Liver (tissue), 9 donors: ENCODE measurements around the gene SEMA3C. TPM values are rescaled to one million over a fixed set of nuclear protein-coding genes. Genes with fewer than 3 reads are reported as not detected.

Source experiments
- DNase-seq: peaks from one replicate; pipeline ENCODE4 v3.0.0-alpha.2; 2017; ENCODE audit warnings: low spot score
- H3K27ac ChIP-seq, 2 donors: one replicate each; pipeline ENCODE4 v1.7.0; 2013; ENCODE audit warnings: inconsistent platforms in 2 of 2, low read length in 2 of 2, control low read depth in 1 of 2, low read depth in 1 of 2, mild to moderate bottlenecking in 1 of 2
- H3K27me3 ChIP-seq, 4 donors: one replicate each; pipeline versions ENCODE4 v1.6.1 to v1.7.0; 2013; ENCODE audit warnings: low read length in 3 of 4, inconsistent platforms in 1 of 4, mild to moderate bottlenecking in 1 of 4, moderate library complexity in 1 of 4; ENCODE audit not compliant: control insufficient read depth in 4 of 4, insufficient read depth in 4 of 4
- H3K36me3 ChIP-seq, 4 donors: one replicate each; pipeline versions ENCODE4 v1.6.1 to v1.7.0; 2013; ENCODE audit warnings: low read length in 3 of 4, mild to moderate bottlenecking in 3 of 4, low read depth in 1 of 4, moderate library complexity in 1 of 4; ENCODE audit not compliant: control insufficient read depth in 4 of 4, insufficient read depth in 3 of 4
- H3K4me1 ChIP-seq, 4 donors: one replicate each; pipeline versions ENCODE4 v1.6.1 to v1.7.0; 2013; ENCODE audit warnings: low read length in 3 of 4, mild to moderate bottlenecking in 3 of 4, moderate library complexity in 1 of 4; ENCODE audit not compliant: control insufficient read depth in 4 of 4, insufficient read depth in 4 of 4
- H3K4me3 ChIP-seq, 3 donors: one replicate each; pipeline versions ENCODE4 v1.6.1 to v1.7.0; 2013; ENCODE audit warnings: low read length in 3 of 3, control low read depth in 1 of 3, low read depth in 1 of 3, mild to moderate bottlenecking in 1 of 3
- H3K9ac ChIP-seq, 2 donors: one replicate each; pipeline ENCODE4 v1.7.0; 2013; ENCODE audit warnings: low read length in 2 of 2, mild to moderate bottlenecking in 2 of 2, moderate library complexity in 2 of 2, control low read depth in 1 of 2, low read depth in 1 of 2
- H3K9me3 ChIP-seq, 4 donors: one replicate each; pipeline versions ENCODE4 v1.6.1 to v1.7.0; 2013; ENCODE audit warnings: low read length in 3 of 4; ENCODE audit not compliant: control insufficient read depth in 4 of 4
- ATF3 ChIP-seq: IDR thresholded peaks from 2 replicates; pipeline ENCODE4 v1.6.1; 2016; ENCODE audit warnings: antibody characterized with exemption
- CTCF ChIP-seq: fragments of 150-350 bp; IDR thresholded peaks from 2 replicates; pipeline ENCODE4 v1.5.1; 2017; ENCODE audit warnings: improper control_type of control experiment, low read depth, low read length; ENCODE audit not compliant: missing input control
- EGR1 ChIP-seq, 2 donors: IDR thresholded peaks; 2 replicates each; pipeline ENCODE4 v1.6.1; 2016 to 2018; ENCODE audit warnings: antibody characterized with exemption in 2 of 2, low read depth in 2 of 2
- FOXA1 ChIP-seq: IDR thresholded peaks from 2 replicates; pipeline ENCODE4 v1.6.1; 2016; ENCODE audit warnings: antibody characterized with exemption
- FOXA2 ChIP-seq: IDR thresholded peaks from 2 replicates; pipeline ENCODE4 v1.6.1; 2016; ENCODE audit warnings: antibody characterized with exemption
- GABPA ChIP-seq, 2 donors: IDR thresholded peaks in 1 of 2; conservative IDR thresholded peaks in 1 of 2; 2 replicates each; pipeline ENCODE4 v1.6.1; 2016; ENCODE audit warnings: antibody characterized with exemption in 2 of 2, mild to moderate bottlenecking in 1 of 2, moderate library complexity in 1 of 2
- HNF4A ChIP-seq, 2 donors: conservative IDR thresholded peaks; 2 replicates each; pipeline ENCODE4 v1.6.1; 2016; ENCODE audit warnings: antibody characterized with exemption in 2 of 2, mild to moderate bottlenecking in 2 of 2
- HNF4G ChIP-seq: IDR thresholded peaks from 2 replicates; pipeline ENCODE4 v1.6.1; 2016; ENCODE audit warnings: antibody characterized with exemption
- JUND ChIP-seq, 2 donors: IDR thresholded peaks; 2 replicates each; pipeline ENCODE4 v1.6.1; 2016; ENCODE audit warnings: antibody characterized with exemption in 2 of 2
- MAX ChIP-seq: IDR thresholded peaks from 2 replicates; pipeline ENCODE4 v1.6.1; 2016; ENCODE audit warnings: antibody characterized with exemption
- NR2F2 ChIP-seq: IDR thresholded peaks from 2 replicates; pipeline ENCODE4 v1.6.1; 2016; ENCODE audit warnings: antibody characterized with exemption
- RAD21 ChIP-seq, 2 donors: IDR thresholded peaks; 2 replicates each; pipeline ENCODE4 v1.6.1; 2016; ENCODE audit warnings: antibody characterized with exemption in 2 of 2, mild to moderate bottlenecking in 2 of 2
- REST ChIP-seq: IDR thresholded peaks from 2 replicates; pipeline ENCODE4 v1.6.1; 2016; ENCODE audit warnings: antibody characterized with exemption, mild to moderate bottlenecking
- RXRA ChIP-seq, 2 donors: IDR thresholded peaks; 2 replicates each; pipeline ENCODE4 v1.6.1; 2017 to 2018; ENCODE audit warnings: antibody characterized with exemption in 2 of 2, mild to moderate bottlenecking in 1 of 2
- SP1 ChIP-seq: IDR thresholded peaks from 2 replicates; pipeline ENCODE4 v1.6.1; 2018; ENCODE audit warnings: antibody characterized with exemption, mild to moderate bottlenecking
- TAF1 ChIP-seq: conservative IDR thresholded peaks from 2 replicates; pipeline ENCODE4 v1.6.1; 2016; ENCODE audit warnings: antibody characterized with exemption, mild to moderate bottlenecking
- YY1 ChIP-seq: IDR thresholded peaks from 2 replicates; pipeline ENCODE4 v1.6.1; 2016; ENCODE audit warnings: antibody characterized with exemption, mild to moderate bottlenecking
- ZBTB33 ChIP-seq: IDR thresholded peaks from 2 replicates; pipeline ENCODE4 v1.6.1; 2016; ENCODE audit warnings: antibody characterized with exemption
- WGBS: extraction: QIAGEN DNeasy Blood & Tissue Kit; methylation state at CpG from one replicate; pipeline ENCODE4 v1.1.7; 2013; 5-methylcytosine and 5-hydroxymethylcytosine counted together
- polyA plus RNA-seq, 2 donors: library from polyadenylated mRNA; stranded (reverse) in 1 of 2; unstranded in 1 of 2; fragments of 200-250 nt in 1 of 2; fragments of >200 nt in 1 of 2; fragmentation: Nextera tagmentation in 1 of 2; extraction: Ambion mirVana in 1 of 2; gene quantifications; one replicate each; pipeline versions ENCODE4 v1.2.1 to v1.2.3, GENCODE V29; 2013 to 2015
- total RNA-seq, 2 donors: library from RNA; depleted of rRNA; stranded (reverse); fragments of >200 nt; gene quantifications; one replicate each; pipeline ENCODE4 v1.2.3, GENCODE V29; 2014
- donor health status: healthy.
- donor health status: healthy.
- donor health status: healthy.
- donor health status: healthy.
- donor health status: healthy.

Gene SEMA3C
- total and polyA plus RNA-seq, 4 donors = 0.20 to 1.8 (median 0.64) TPM

GRCh38 chr7:80760292-80760691 is 158.6 kb downstream of the SEMA3C start:
- Histone ChIP-seq H3K36me3 (no peaks in the 10 kb centered on the region), H3K9ac (no peak overlapping the region), H3K27me3 (peaks cover 0 to 4% (median 0%) of the 10 kb centered on the region in 4 donors), H3K4me3 (no peak overlapping the region), H3K4me1 (no peaks in the 10 kb centered on the region), H3K27ac (no peak overlapping the region), H3K9me3 (no peaks in the 10 kb centered on the region)
- WGBS = 50% methylated on average over 4 of the region's 4 CpGs
- no peak for DNase-seq
- TF ChIP-seq RAD21 (IDR thresholded peaks at IDR 0.05) (no peak), JUND (IDR thresholded peaks at IDR 0.05) (no peak), HNF4A (conservative IDR thresholded peaks at IDR 0.05) (no peak), NR2F2 (no peak)

GRCh38 chr7:80752954-80753690 is 165.7 kb downstream of the SEMA3C start:
- Histone ChIP-seq H3K27ac (no peak overlapping the region), H3K9me3 (no peaks in the 10 kb centered on the region), H3K36me3 (no peaks in the 10 kb centered on the region), H3K4me3 (no peak overlapping the region), H3K4me1 (no peaks in the 10 kb centered on the region), H3K27me3 (no peaks in the 10 kb centered on the region), H3K9ac (no peak overlapping the region)
- 83% methylated on average over 6 of the region's 6 CpGs for whole genome bisulfite sequencing
- no peak for TF ChIP-seq GABPA (IDR thresholded peaks at IDR 0.05 in 1 of 2, conservative IDR thresholded peaks at IDR 0.05 in 1 of 2)
- no peak for TF ChIP-seq MAX
- no peak for TF ChIP-seq RAD21 (IDR thresholded peaks at IDR 0.05)
- no peak for TF ChIP-seq JUND (IDR thresholded peaks at IDR 0.05)
- TF ChIP-seq REST = no peak
- no peak for TF ChIP-seq CTCF
- TF ChIP-seq HNF4G = no peak
- TF ChIP-seq SP1 = no peak
- no peak for TF ChIP-seq NR2F2
- no peak for DNase-seq

GRCh38 chr7:80749270-80749669 is 169.6 kb downstream of the SEMA3C start:
- Histone ChIP-seq H3K27ac (no peak overlapping the region), H3K36me3 (no peaks in the 10 kb centered on the region), H3K9me3 (no peaks in the 10 kb centered on the region), H3K9ac (no peak overlapping the region), H3K4me3 (no peak overlapping the region), H3K4me1 (no peaks in the 10 kb centered on the region), H3K27me3 (no peaks in the 10 kb centered on the region)
- no peak for DNase-seq
- 71% methylated on average over 2 of the region's 2 CpGs for WGBS
- no peak for TF ChIP-seq ATF3
- TF ChIP-seq NR2F2 = no peak
- TF ChIP-seq HNF4G = no peak
- TF ChIP-seq RXRA (IDR thresholded peaks at IDR 0.05) = no peak
- no peak for TF ChIP-seq FOXA1
- TF ChIP-seq EGR1 (IDR thresholded peaks at IDR 0.05; ENCODE audit: low read depth in 2 of 2) = no peak
- TF ChIP-seq FOXA2 = no peak
- no peak for TF ChIP-seq TAF1
- no peak for TF ChIP-seq YY1
- TF ChIP-seq GABPA (IDR thresholded peaks at IDR 0.05 in 1 of 2, conservative IDR thresholded peaks at IDR 0.05 in 1 of 2) = no peak
- no peak for TF ChIP-seq RAD21 (IDR thresholded peaks at IDR 0.05)
- TF ChIP-seq ZBTB33 = no peak
- no peak for TF ChIP-seq HNF4A (conservative IDR thresholded peaks at IDR 0.05)
